Hepatocyte (in vitro differentiated cells): ENCODE data around the gene CBX7. TPM values are rescaled to one million over a fixed set of nuclear protein-coding genes. Genes with fewer than 3 reads are reported as not detected.

ENCODE experiments used
- DNase-seq: peaks from one replicate; pipeline ENCODE4 v3.0.0-alpha.2; 2016; ENCODE audit warnings: low spot score
- H2AFZ ChIP-seq: fragments of 200-600 bp; sonication (generic); 2 replicates; pipeline ENCODE4 v1.6.0; 2016; ENCODE audit warnings: antibody characterized with exemption, mild to moderate bottlenecking
- H3K27ac ChIP-seq: fragments of 200-600 bp; sonication (generic); 2 replicates; pipeline ENCODE4 v1.5.1; 2016; ENCODE audit warnings: mild to moderate bottlenecking
- H3K27me3 ChIP-seq: fragments of 200-600 bp; sonication (generic); 2 replicates; pipeline ENCODE4 v1.6.1; 2016
- H3K36me3 ChIP-seq: fragments of 200-600 bp; sonication (generic); replicated peaks from 2 replicates; pipeline ENCODE4 v1.5.1; 2016; ENCODE audit warnings: low read depth; ENCODE audit not compliant: insufficient read depth
- H3K4me1 ChIP-seq: fragments of 200-600 bp; sonication (generic); 2 replicates; pipeline ENCODE4 v1.5.1; 2016; ENCODE audit warnings: mild to moderate bottlenecking, moderate library complexity; ENCODE audit not compliant: insufficient read depth
- H3K4me2 ChIP-seq: fragments of 200-600 bp; sonication (generic); 2 replicates; pipeline ENCODE4 v1.6.0; 2016
- H3K4me3 ChIP-seq: fragments of 200-600 bp; sonication (generic); 2 replicates; pipeline ENCODE4 v1.5.1; 2016; ENCODE audit warnings: mild to moderate bottlenecking
- H3K79me2 ChIP-seq: fragments of 200-600 bp; sonication (generic); 2 replicates; pipeline ENCODE4 v1.6.0; 2017; ENCODE audit warnings: mild to moderate bottlenecking
- H3K9me2 ChIP-seq: fragments of 200-600 bp; sonication (generic); replicated peaks from 2 replicates; pipeline ENCODE4 v1.6.0; 2017; ENCODE audit warnings: mild to moderate bottlenecking; ENCODE audit not compliant: insufficient read depth
- H3K9me3 ChIP-seq: fragments of 200-600 bp; sonication (generic); 2 replicates; pipeline ENCODE4 v1.5.1; 2016; ENCODE audit warnings: low read depth, mild to moderate bottlenecking
- H4K20me1 ChIP-seq: fragments of 200-600 bp; sonication (generic); 2 replicates; pipeline ENCODE4 v1.6.0; 2016; ENCODE audit warnings: mild to moderate bottlenecking; ENCODE audit not compliant: insufficient read depth, poor library complexity, severe bottlenecking
- CTCF ChIP-seq: fragments of 200-600 bp; sonication (generic); IDR thresholded peaks from 2 replicates; pipeline ENCODE4 v1.5.1; 2016; ENCODE audit warnings: antibody characterized with exemption, mild to moderate bottlenecking; ENCODE audit not compliant: poor library complexity
- EZH2 ChIP-seq: fragments of 200-600 bp; sonication (generic); IDR thresholded peaks from 2 replicates; pipeline ENCODE4 v1.6.1; 2016; ENCODE audit warnings: antibody characterized with exemption, mild to moderate bottlenecking, borderline replicate concordance
- EZH2phosphoT487 ChIP-seq: fragments of 200-600 bp; sonication (generic); IDR thresholded peaks from one replicate; pipeline ENCODE4 v1.6.1; 2018; ENCODE audit warnings: antibody characterized with exemption, mild to moderate bottlenecking, low read depth, moderate library complexity; ENCODE audit not compliant: unreplicated experiment, severe bottlenecking
- WGBS: methylation state at CpG from one replicate; pipeline ENCODE4 v1.1.6; 2016; ENCODE audit warnings: low lambda C conversion rate; ENCODE audit errors: missing lambda C conversion rate; 5-methylcytosine and 5-hydroxymethylcytosine counted together
- polyA plus RNA-seq: library from polyadenylated mRNA; unstranded; fragments of >200 nt; fragmentation: Nextera tagmentation; extraction: Ambion mirVana; gene quantifications from 2 replicates; pipeline ENCODE4 v1.2.1, GENCODE V29; 2016
- total RNA-seq: library from RNA; depleted of rRNA; stranded (reverse); fragments of >200 nt; gene quantifications from 2 replicates; pipeline ENCODE4 v1.2.3, GENCODE V29; 2014

CBX7 gene
- total and polyA plus RNA-seq, 2 experiments from 2014 or later, result 4.2 to 9.6 TPM

- Histone ChIP-seq H3K36me3 (no peaks in the 10 kb centered on the region), H2AFZ (no peak overlapping the region), H3K4me3 (no peak overlapping the region), H3K9me3 (no peaks in the 10 kb centered on the region), H3K27ac (no peak overlapping the region), H3K4me2 (no peak overlapping the region), H4K20me1 (no peaks in the 10 kb centered on the region), H3K79me2 (no peaks in the 10 kb centered on the region), H3K4me1 (no peaks in the 10 kb centered on the region), H3K27me3 (no peaks in the 10 kb centered on the region), H3K9me2 (no peaks in the 10 kb centered on the region)
- TF ChIP-seq EZH2, result no peak
- TF ChIP-seq EZH2phosphoT487, result no peak
- no peak for TF ChIP-seq CTCF
- no peak for DNase-seq
- WGBS, result 90% methylated on average over 10 of the region's 10 CpGs
Measured at GRCh38 chr22:39188809-39189208, 36.3 kb upstream of the CBX7 start.

DNA sequence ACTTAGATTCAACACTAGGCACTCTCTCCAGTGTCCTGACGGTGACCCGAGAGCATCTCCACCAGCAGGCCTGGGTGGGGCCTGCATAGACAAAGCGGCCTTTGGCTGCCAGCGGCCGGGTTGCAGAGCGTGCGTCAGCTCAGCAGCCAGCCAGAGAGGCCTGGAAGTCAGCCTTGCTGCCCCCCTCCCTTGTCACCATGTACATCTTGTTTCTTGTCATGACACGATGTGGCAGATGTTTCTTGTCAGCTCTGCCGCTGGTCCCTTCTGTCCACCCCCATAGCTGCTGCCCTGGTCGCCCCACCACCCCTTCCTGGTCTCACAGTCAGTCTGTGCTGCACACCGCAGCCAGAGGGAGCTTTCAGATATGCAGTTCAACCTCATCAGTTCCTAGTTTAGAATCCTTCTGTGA lies 33.1 kb upstream of the CBX7 start:
- no peak for TF ChIP-seq EZH2phosphoT487
- peak; percentile 19 for TF ChIP-seq CTCF
- no peaks in the 10 kb centered on the region for H3K4me1 ChIP-seq
- H3K4me3 ChIP-seq, result no peak overlapping the region
- H3K4me2 ChIP-seq, result no peak overlapping the region
- no peak for DNase-seq
- no peaks in the 10 kb centered on the region for H3K79me2 ChIP-seq
- H2AFZ ChIP-seq, result no peak overlapping the region
- no peaks in the 10 kb centered on the region for H3K36me3 ChIP-seq
- H3K9me2 ChIP-seq, result no peaks in the 10 kb centered on the region
- H3K9me3 ChIP-seq, result no peaks in the 10 kb centered on the region
- no peaks in the 10 kb centered on the region for H4K20me1 ChIP-seq
- H3K27me3 ChIP-seq, result no peaks in the 10 kb centered on the region
- H3K27ac ChIP-seq, result no peak overlapping the region
- 70% methylated on average over 11 of the region's 11 CpGs for WGBS

- Histone ChIP-seq H3K9me2 (no peaks in the 10 kb centered on the region), H3K4me2 (no peak overlapping the region), H3K79me2 (no peaks in the 10 kb centered on the region), H3K9me3 (no peaks in the 10 kb centered on the region), H3K4me3 (no peak overlapping the region), H4K20me1 (no peaks in the 10 kb centered on the region), H2AFZ (no peak overlapping the region), H3K27me3 (no peaks in the 10 kb centered on the region), H3K27ac (no peak overlapping the region), H3K36me3 (no peaks in the 10 kb centered on the region), H3K4me1 (no peaks in the 10 kb centered on the region)
- WGBS, result 92% methylated on average over 23 of the region's 23 CpGs
- DNase-seq, result no peak
- no peak for TF ChIP-seq CTCF
- TF ChIP-seq EZH2phosphoT487, result no peak
- no peak for TF ChIP-seq EZH2
Measured at GRCh38 chr22:39184586-39185577, 32.4 kb upstream of the CBX7 start.
